ENCODE results near the gene FERD3L.

DNA sequence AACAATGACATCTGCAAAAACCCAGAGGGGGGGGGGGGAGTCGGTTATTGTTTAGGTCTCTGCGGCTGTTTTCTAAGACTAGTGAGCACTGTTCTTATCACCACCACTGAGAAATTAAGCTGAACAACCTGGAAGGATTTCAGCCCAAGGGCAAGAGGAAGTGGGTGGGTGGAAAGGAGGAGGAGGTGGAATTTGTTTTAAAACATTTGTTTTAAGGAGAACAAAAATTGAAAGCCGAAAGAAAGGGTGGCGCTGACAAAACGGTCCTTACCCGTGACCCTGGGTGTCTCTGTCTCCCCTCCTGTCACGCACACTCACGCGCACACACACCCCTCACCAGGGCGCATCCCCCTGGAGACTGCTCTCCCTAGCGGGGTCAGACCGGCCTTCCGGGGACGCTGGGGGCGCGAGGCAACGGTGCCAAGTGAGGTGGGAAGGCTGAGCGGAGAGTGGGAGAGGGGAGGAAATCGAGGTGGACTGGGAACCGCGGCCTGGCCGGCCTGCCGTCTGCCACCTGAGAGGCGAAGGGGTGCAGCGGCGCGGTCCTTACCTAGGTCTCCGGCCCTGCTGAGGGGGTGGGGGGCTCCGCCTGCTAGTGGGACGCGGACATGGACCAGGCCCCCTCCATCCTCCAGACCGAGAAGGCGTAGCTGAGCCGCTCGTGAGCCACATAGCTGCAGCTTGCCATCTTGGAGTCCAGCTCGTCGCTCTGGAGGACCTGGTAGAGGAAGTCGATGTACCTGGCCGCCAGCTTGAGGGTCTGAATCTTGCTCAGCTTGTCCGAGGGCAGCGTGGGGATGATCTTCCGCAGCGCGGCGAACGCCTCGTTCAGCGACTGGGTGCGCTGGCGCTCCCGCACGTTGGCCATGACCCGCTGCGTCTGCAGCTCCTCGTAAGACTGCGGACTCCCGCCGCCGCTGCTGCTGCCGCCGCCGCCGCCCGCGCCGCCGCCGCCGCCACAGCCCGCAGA is 28.8 kb downstream of the FERD3L start:
- TF ChIP-seq POLR2A (IDR thresholded peaks at IDR 0.05): no peak
- TF ChIP-seq, protein P1, sequence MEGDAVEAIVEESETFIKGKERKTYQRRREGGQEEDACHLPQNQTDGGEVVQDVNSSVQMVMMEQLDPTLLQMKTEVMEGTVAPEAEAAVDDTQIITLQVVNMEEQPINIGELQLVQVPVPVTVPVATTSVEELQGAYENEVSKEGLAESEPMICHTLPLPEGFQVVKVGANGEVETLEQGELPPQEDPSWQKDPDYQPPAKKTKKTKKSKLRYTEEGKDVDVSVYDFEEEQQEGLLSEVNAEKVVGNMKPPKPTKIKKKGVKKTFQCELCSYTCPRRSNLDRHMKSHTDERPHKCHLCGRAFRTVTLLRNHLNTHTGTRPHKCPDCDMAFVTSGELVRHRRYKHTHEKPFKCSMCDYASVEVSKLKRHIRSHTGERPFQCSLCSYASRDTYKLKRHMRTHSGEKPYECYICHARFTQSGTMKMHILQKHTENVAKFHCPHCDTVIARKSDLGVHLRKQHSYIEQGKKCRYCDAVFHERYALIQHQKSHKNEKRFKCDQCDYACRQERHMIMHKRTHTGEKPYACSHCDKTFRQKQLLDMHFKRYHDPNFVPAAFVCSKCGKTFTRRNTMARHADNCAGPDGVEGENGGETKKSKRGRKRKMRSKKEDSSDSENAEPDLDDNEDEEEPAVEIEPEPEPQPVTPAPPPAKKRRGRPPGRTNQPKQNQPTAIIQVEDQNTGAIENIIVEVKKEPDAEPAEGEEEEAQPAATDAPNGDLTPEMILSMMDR (IDR thresholded peaks at IDR 0.05): no peak

All from heart left ventricle (tissue), 13 donors.